ENCODE data around the gene CREB3L4. TPM values are rescaled to one million over a fixed set of nuclear protein-coding genes. Genes with fewer than 3 reads are reported as not detected.

The CREB3L4 gene
- total and polyA plus RNA-seq, 4 donors, result 4.4 to 10.3 (median 8.8) TPM

- Histone ChIP-seq H3K36me3 (ENCODE audit: control insufficient read depth in 4 of 4, insufficient read depth in 3 of 4, low read depth in 1 of 4, low read length in 3 of 4) (peaks cover 0 to 8% (median 1%) of the 10 kb centered on the region in 4 donors), H3K9ac (ENCODE audit: low read depth in 1 of 2, low read length in 2 of 2) (no peak overlapping the region), H3K27me3 (ENCODE audit: control insufficient read depth in 4 of 4, insufficient read depth in 4 of 4, low read length in 3 of 4) (no peaks in the 10 kb centered on the region), H3K4me1 (ENCODE audit: control insufficient read depth in 4 of 4, insufficient read depth in 4 of 4, low read length in 3 of 4) (peaks cover 11 to 56% (median 44%) of the 10 kb centered on the region in 4 donors), H3K4me3 (ENCODE audit: low read depth in 1 of 3, low read length in 3 of 3) (no peak overlapping the region), H3K9me3 (ENCODE audit: control insufficient read depth in 4 of 4, low read length in 3 of 4) (no peaks in the 10 kb centered on the region), H3K27ac (ENCODE audit: low read depth in 1 of 2, low read length in 2 of 2) (no peak overlapping the region)
- WGBS, result 95% methylated on average over 11 of the region's 11 CpGs
- TF ChIP-seq, protein P1, sequence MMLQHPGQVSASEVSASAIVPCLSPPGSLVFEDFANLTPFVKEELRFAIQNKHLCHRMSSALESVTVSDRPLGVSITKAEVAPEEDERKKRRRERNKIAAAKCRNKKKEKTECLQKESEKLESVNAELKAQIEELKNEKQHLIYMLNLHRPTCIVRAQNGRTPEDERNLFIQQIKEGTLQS (IDR thresholded peaks at IDR 0.05), result no peak
- no peak for TF ChIP-seq RAD21 (IDR thresholded peaks at IDR 0.05)
- no peak for TF ChIP-seq YY1 (IDR thresholded peaks at IDR 0.05)
- no peak for TF ChIP-seq FOXA2 (IDR thresholded peaks at IDR 0.05)
- no peak for TF ChIP-seq RXRA (IDR thresholded peaks at IDR 0.05)
- TF ChIP-seq HNF4G (IDR thresholded peaks at IDR 0.05), result no peak
- no peak for TF ChIP-seq GABPA (IDR thresholded peaks at IDR 0.05 in 1 of 2, conservative IDR thresholded peaks at IDR 0.05 in 1 of 2)
- no peak for TF ChIP-seq EGR1 (IDR thresholded peaks at IDR 0.05; ENCODE audit: low read depth in 2 of 2)
- TF ChIP-seq FOXA1 (IDR thresholded peaks at IDR 0.05), result no peak
- no peak for TF ChIP-seq HNF4A (conservative IDR thresholded peaks at IDR 0.05)
- TF ChIP-seq SP1 (IDR thresholded peaks at IDR 0.05), result no peak
- TF ChIP-seq, protein P2, sequence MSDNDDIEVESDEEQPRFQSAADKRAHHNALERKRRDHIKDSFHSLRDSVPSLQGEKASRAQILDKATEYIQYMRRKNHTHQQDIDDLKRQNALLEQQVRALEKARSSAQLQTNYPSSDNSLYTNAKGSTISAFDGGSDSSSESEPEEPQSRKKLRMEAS (IDR thresholded peaks at IDR 0.05), result no peak
- TF ChIP-seq TAF1 (conservative IDR thresholded peaks at IDR 0.05), result no peak
- TF ChIP-seq JUND (IDR thresholded peaks at IDR 0.05), result no peak
- DNase-seq (ENCODE audit: low spot score), result no peak
Observed at GRCh38 chr1:153960206-153960605, 7.5 kb upstream of the CREB3L4 start.

- WGBS, result 77% methylated on average over 4 of the region's 4 CpGs
- no peak for DNase-seq (ENCODE audit: low spot score)
- H3K9me3 ChIP-seq (ENCODE audit: control insufficient read depth in 4 of 4, low read length in 3 of 4), result no peaks in the 10 kb centered on the region
- H3K27ac ChIP-seq (ENCODE audit: low read depth in 1 of 2, low read length in 2 of 2), result no peak overlapping the region
- no peaks in the 10 kb centered on the region for H3K27me3 ChIP-seq (ENCODE audit: control insufficient read depth in 4 of 4, insufficient read depth in 4 of 4, low read length in 3 of 4)
- H3K4me3 ChIP-seq (ENCODE audit: low read depth in 1 of 3, low read length in 3 of 3), result no peak overlapping the region
- peaks cover 0 to 8% (median 1%) of the 10 kb centered on the region in 4 donors for H3K36me3 ChIP-seq (ENCODE audit: control insufficient read depth in 4 of 4, insufficient read depth in 3 of 4, low read depth in 1 of 4, low read length in 3 of 4)
- H3K9ac ChIP-seq (ENCODE audit: low read depth in 1 of 2, low read length in 2 of 2), result no peak overlapping the region
- peaks cover 12 to 52% (median 41%) of the 10 kb centered on the region in 4 donors for H3K4me1 ChIP-seq (ENCODE audit: control insufficient read depth in 4 of 4, insufficient read depth in 4 of 4, low read length in 3 of 4)
- TF ChIP-seq RAD21 (IDR thresholded peaks at IDR 0.05), result no peak
- TF ChIP-seq, protein P3, sequence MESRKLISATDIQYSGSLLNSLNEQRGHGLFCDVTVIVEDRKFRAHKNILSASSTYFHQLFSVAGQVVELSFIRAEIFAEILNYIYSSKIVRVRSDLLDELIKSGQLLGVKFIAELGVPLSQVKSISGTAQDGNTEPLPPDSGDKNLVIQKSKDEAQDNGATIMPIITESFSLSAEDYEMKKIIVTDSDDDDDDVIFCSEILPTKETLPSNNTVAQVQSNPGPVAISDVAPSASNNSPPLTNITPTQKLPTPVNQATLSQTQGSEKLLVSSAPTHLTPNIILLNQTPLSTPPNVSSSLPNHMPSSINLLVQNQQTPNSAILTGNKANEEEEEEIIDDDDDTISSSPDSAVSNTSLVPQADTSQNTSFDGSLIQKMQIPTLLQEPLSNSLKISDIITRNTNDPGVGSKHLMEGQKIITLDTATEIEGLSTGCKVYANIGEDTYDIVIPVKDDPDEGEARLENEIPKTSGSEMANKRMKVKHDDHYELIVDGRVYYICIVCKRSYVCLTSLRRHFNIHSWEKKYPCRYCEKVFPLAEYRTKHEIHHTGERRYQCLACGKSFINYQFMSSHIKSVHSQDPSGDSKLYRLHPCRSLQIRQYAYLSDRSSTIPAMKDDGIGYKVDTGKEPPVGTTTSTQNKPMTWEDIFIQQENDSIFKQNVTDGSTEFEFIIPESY (IDR thresholded peaks at IDR 0.05), result no peak
- TF ChIP-seq, protein P2 (IDR thresholded peaks at IDR 0.05), result no peak
- no peak for TF ChIP-seq JUND (IDR thresholded peaks at IDR 0.05)
- no peak for TF ChIP-seq HNF4A (conservative IDR thresholded peaks at IDR 0.05)
- no peak for TF ChIP-seq NR2F2 (IDR thresholded peaks at IDR 0.05)
- TF ChIP-seq YY1 (IDR thresholded peaks at IDR 0.05), result no peak
- TF ChIP-seq GABPA (IDR thresholded peaks at IDR 0.05 in 1 of 2, conservative IDR thresholded peaks at IDR 0.05 in 1 of 2), result no peak
- TF ChIP-seq, protein P1 (IDR thresholded peaks at IDR 0.05), result no peak
- TF ChIP-seq SP1 (IDR thresholded peaks at IDR 0.05), result no peak
- no peak for TF ChIP-seq TAF1 (conservative IDR thresholded peaks at IDR 0.05)
- TF ChIP-seq FOXA1 (IDR thresholded peaks at IDR 0.05), result no peak
- TF ChIP-seq, protein P4, sequence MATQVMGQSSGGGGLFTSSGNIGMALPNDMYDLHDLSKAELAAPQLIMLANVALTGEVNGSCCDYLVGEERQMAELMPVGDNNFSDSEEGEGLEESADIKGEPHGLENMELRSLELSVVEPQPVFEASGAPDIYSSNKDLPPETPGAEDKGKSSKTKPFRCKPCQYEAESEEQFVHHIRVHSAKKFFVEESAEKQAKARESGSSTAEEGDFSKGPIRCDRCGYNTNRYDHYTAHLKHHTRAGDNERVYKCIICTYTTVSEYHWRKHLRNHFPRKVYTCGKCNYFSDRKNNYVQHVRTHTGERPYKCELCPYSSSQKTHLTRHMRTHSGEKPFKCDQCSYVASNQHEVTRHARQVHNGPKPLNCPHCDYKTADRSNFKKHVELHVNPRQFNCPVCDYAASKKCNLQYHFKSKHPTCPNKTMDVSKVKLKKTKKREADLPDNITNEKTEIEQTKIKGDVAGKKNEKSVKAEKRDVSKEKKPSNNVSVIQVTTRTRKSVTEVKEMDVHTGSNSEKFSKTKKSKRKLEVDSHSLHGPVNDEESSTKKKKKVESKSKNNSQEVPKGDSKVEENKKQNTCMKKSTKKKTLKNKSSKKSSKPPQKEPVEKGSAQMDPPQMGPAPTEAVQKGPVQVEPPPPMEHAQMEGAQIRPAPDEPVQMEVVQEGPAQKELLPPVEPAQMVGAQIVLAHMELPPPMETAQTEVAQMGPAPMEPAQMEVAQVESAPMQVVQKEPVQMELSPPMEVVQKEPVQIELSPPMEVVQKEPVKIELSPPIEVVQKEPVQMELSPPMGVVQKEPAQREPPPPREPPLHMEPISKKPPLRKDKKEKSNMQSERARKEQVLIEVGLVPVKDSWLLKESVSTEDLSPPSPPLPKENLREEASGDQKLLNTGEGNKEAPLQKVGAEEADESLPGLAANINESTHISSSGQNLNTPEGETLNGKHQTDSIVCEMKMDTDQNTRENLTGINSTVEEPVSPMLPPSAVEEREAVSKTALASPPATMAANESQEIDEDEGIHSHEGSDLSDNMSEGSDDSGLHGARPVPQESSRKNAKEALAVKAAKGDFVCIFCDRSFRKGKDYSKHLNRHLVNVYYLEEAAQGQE (IDR thresholded peaks at IDR 0.05), result no peak
- no peak for TF ChIP-seq FOXA2 (IDR thresholded peaks at IDR 0.05)
- no peak for TF ChIP-seq EGR1 (IDR thresholded peaks at IDR 0.05; ENCODE audit: low read depth in 2 of 2)
- TF ChIP-seq HNF4G (IDR thresholded peaks at IDR 0.05), result no peak
- TF ChIP-seq, protein P5, sequence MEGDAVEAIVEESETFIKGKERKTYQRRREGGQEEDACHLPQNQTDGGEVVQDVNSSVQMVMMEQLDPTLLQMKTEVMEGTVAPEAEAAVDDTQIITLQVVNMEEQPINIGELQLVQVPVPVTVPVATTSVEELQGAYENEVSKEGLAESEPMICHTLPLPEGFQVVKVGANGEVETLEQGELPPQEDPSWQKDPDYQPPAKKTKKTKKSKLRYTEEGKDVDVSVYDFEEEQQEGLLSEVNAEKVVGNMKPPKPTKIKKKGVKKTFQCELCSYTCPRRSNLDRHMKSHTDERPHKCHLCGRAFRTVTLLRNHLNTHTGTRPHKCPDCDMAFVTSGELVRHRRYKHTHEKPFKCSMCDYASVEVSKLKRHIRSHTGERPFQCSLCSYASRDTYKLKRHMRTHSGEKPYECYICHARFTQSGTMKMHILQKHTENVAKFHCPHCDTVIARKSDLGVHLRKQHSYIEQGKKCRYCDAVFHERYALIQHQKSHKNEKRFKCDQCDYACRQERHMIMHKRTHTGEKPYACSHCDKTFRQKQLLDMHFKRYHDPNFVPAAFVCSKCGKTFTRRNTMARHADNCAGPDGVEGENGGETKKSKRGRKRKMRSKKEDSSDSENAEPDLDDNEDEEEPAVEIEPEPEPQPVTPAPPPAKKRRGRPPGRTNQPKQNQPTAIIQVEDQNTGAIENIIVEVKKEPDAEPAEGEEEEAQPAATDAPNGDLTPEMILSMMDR (IDR thresholded peaks at IDR 0.05; ENCODE audit: low read depth, low read length, missing input control), result no peak
- TF ChIP-seq RXRA (IDR thresholded peaks at IDR 0.05), result no peak
Observed at GRCh38 chr1:153961421-153961820, 6.3 kb upstream of the CREB3L4 start.
